CD4-positive, alpha-beta T cell treated with Interleukin-12 subunit alpha and Interleukin-12 subunit beta, for 1 hour (primary cell): Measurements from ENCODE around the gene SCN7A.
"Not testable (repeated sequence)": the region's sequence is repeated elsewhere in the genome, so short reads cannot be mapped to it uniquely, and the experiment has no call there.

ENCODE experiments used
- DNase-seq: peaks from one replicate; pipeline ENCODE4 v3.0.0-alpha.2; 2020

Gene SCN7A

DNA sequence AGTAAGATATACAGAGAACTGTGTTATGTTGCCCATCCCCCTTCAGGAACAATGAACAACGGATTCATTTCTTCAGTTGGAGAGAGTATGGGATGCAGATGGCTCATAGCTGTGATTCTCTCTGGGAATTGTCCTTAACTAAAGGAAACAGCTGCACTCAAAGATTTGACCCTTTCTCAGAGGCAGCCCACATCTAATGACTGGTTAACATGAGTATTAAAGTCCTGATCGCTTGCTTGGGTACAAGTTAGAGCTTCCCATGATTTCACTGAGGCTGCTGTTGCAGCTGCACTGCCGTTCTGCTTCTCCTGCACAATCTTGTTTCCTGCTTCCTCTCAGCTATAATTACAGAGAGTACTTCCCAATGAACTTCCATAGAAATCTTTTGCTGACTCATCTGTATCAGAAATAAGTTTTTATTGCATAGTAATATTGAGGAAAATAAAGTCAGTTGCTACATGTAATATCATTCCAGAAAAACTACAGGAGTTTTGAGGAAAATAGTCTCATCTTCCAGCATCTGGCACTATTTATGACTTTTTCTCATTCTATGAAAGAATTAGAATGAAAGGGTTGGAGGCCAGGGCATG is 105.5 kb downstream of the SCN7A start:
- DNase-seq = no peak

DNA sequence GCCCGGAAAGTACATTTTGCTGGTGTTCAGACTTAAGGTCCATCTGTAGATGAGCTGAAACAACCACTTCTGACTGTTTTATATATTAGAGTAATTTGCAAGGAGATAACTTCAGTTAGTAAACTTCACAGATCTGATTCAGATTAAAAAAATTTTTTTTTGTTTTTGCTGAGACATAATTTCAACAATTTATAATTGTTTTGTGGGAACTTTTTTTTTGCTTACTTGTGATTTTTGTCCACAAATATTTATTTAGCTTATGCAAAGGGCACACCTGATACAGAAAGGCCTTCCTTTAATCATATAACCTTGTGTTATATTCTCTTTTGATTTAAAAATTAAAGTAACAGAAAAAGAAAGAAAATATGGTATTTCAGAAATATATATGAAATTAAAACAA is 108.7 kb downstream of the SCN7A start:
- DNase-seq = no peak

DNA sequence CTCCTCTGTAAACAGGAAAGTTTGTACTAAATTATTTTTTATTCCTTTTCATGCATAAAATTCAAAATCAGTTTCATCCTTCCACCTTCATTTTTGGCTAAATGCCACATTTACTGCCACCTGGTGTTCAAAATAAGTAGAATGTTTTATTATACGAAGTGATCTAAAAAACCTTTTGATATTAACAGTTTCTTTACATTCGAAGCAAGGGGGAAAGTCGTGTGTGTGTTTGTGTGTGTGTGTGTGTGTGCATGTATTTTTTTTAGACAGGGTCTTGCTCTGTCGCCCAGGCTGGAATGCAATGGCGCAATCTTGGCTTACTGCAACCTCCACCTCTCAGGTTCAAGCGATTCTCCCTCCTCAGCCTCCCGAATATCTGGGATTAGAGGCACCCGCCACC is 109.3 kb downstream of the SCN7A start:
- DNase-seq = no peak

DNA sequence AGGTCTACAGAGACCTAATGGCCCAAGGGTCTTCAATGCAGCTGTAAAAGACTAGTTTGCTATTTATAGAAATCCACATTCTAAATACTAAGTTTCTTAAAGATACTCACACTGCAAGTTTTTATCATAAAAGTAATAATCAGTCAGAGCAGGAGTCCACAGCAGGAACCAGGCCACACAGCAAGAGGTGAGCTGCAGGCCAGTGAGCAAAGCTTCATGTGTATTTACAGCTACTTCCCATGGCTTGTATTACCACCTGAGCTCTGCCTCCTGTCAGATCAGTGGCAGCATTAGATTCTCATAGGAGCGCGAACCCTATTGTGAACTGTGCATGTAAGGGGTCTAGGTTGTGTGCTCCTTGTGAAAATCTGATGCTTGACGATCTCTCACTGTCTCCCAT is 111.6 kb downstream of the SCN7A start:
- DNase-seq = no peak

DNA sequence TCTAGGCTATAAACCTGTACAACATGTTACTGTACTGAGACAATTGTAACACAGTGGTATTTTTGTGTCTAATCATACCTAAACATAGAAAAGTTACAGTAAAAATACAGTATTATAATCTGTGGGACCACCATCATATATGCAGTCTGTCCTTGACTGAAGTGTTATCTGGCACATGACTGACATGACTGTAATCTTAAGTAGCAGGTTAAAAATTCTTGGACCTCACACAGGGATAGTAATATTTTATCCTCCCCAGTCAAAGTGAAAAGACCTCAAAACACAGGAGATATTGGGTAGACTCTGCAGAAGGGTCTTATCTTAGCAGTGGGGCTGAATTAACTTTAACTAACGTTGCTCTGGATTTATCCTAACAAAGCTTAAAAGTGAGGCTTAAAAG is 113.4 kb downstream of the SCN7A start:
- no peak for DNase-seq

DNA sequence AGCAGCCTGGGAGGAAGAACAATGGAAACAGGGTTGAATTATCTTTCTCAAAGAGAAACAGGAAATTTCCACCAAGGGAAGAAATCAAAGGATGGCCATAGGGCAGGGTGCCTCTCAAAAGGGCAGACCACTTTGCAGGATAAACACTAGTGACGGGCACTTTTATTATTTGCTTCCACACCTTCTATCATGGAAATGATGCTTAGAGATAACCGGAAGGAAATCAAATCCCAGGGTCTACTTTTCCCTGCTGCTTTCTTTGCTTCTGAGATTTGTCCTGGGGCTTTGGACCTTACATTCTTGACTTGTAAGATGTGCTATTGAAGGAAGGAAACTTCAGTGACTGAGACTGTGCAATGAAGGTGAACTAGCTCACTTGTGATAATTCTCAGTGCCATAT is 117.2 kb downstream of the SCN7A start:
- no peak for DNase-seq

DNA sequence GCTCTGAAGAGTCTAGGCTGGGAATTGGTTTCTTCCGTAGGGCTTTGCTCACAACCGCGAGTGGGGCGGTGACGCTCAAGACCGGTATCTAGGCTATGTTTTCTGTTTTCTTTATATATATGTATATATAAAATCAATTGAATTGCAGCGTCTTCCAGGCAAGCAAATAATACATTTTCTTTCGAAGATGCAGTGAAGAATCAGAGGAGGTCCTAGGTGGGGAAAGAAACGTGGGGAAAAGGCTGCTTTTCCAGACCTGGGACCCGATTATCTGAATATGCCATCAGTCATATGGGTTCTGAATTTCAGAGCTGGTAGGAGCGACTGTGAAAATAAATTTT is 117.6 kb downstream of the SCN7A start:
- no peak for DNase-seq

DNA sequence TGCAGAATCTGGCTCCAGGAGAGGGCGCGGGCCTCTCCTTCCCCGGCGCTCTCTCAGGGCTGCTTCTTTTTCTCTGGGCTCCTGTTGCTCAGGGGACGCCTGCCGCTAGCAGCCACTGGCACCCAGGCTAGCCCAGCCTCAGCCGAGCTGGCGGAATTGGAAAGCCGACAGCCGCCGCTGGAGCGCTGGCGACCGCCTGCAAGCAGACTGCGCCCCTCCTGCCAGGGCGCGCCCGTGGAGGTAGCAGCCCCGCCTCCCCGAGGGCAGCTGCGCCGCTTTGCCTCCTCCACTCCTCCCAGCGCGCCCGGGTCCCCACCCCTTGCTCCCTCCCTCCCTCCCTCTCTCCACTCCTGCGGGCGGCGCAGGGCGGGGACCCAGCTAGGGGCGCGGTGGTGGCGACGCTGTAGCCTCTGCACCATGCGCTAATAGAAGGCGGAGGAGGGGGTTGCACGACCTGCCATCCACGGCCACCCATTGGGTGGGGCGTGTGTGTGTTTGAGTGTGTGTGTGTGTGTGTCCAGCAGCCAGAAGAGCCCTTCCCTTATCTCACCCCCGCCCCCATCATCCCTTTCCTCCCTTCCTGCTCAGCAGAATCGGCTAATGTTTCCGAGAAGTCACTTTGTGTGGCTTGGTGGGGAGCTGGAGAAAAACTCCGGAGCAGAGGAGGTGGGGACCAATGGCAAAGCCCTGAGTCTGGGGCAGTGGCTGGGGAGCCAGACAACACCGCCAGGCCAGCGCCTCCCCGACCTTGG is 118.1 kb downstream of the SCN7A start, which contains the start of gene SCN9A:
Gene SCN9A, minus strand, starts transcription at position 209 of the 752 bp plus-strand sequence. CDS start 64,188 bp downstream, outside the sequence.
- DNase-seq = no peak

DNA sequence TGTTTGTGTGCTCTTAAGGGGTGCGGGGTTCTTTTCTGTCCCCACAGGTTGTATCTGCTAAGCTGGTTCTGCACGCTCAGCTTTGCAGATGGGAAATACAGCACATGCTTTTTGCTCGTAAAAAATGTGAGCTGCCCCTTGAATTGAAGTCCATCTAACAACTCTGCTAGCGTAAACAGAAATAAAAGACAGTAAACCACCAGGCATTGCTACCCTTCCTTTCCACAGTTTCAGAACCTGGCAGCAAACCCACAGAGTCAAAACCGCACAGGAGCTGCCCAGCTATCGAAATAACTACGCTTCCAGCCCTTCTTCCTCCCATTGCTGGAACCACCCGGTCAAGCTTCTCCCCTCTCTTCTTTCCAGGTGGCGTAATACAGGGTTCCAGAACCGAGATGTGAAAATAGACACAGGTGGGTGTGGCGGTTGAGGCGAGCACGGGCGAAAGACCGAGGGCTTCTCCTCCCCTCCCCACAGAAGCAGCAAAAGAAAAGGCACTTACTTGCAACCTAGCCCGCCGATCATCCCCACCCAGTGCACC is 118.8 kb downstream of the SCN7A start:
- DNase-seq = no peak

DNA sequence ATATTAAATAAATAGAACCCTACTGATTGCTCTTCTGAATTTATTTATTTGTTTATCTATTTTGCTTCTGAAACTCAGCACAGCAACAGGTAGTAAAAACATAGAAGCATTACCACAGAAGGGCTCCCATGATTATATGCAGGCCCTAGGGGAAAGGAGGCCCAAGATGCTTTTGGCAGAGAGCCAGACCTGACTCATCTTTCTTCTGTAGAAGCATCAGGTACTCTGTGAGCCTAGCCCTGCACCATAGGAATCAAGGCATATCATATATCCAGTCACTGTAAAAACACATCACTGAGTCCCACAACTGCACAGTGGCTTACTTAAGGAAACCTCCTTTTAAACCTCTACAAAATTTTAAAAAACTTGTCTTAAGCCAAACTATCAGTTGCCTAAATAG is 120.1 kb downstream of the SCN7A start:
- no peak for DNase-seq

DNA sequence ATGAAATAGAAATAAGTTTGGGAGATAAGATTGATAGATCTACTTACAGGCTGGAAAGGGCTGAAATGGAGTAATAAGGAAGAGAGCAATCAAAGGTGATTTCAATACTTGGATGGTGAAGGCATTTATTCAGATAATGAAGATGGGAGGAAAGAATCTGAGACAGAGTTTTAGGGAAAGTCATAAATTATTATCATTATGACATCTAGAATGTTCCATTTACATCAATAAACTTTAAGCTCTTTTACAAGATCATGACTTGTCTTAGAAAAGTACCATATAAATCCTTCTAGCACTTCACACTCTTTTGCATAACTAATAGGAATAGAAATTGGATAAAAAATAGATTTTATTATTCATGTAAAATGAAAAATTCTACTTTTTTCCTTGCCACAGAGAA is 120.5 kb downstream of the SCN7A start:
- no peak for DNase-seq

DNA sequence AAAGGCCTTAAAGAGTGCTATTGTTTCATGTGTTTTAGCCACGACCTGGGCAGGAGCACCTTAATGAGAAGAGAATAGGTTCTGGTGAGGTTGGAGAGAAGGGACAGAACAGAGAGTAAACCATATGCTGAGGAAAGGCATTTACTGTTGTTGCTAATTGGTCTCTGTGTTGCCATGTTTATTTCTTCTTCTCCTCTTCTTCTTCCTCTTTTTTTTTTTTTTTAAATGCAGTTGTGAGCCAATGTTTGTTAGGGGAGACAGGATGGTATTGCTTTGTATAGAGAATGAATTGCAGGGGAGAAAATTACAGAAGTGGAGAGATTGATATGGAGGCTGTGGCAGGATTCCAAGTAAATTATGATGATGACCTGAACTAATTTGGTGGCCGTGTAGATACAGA is 120.9 kb downstream of the SCN7A start:
- DNase-seq = no peak

DNA sequence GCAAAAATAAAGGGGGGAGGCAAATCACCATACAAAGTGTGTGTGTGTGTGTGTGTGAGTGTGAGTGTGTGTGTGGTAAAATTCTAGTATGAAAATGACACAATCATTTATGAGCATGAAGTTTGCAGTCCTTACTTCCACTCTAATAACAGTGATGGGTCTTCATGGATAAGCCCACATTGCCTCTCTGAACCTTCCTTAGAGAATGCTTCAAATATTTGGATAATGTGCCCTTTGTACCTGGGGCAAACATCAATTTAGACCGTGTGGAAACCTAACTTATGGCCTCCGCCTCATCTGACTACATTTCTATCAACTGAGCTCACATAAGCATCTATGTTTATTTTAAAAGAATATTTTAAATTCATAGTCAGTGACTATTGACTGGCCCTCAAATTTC is 122.0 kb downstream of the SCN7A start:
- no peak for DNase-seq

DNA sequence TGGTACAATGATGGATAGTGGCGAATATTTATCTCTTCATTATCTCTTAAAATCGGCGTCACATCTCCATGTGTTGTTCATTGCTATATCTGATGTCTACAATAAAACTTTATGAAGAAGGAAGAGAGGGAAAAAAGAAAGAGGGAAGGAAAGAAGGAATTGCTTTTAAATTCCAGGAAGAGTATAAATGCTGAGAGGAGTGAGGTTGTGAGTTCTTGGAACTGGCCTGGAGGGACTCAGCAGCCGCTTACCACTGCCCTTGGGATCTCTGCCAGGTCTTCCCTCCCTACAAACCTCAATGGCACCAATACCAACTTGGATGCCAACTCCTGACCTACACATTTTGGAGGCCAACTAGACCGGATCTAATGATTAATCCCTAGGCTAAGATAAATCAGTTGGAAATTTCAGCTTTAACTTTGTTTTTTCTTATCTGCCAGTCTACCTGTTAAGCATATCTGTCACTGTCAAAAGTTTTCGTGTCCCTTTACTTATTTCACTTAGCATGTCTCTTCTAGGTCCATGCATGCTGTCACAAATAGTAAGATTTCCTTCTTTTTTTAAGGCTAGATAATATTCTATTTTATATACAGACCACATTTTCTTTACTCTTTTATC is 128.1 kb downstream of the SCN7A start:
- DNase-seq = no peak

DNA sequence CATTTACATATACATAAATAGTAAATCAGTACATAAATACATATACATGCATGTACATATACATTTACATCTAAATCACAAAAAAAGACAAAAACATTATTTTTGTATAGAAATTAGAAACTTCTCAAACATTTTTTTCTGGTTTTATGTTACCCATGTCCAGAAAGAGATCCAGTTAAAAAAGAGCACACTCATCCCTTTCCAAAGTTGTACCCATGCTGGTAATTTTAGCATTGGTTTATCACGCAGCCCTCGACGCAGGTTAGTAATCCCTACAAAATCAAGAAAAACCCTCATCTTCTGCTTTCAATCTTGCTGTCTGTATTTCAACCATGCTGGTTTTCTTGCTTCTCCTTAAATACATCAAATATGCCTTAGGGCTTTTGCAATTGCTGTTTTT is 128.8 kb downstream of the SCN7A start:
- no peak for DNase-seq

DNA sequence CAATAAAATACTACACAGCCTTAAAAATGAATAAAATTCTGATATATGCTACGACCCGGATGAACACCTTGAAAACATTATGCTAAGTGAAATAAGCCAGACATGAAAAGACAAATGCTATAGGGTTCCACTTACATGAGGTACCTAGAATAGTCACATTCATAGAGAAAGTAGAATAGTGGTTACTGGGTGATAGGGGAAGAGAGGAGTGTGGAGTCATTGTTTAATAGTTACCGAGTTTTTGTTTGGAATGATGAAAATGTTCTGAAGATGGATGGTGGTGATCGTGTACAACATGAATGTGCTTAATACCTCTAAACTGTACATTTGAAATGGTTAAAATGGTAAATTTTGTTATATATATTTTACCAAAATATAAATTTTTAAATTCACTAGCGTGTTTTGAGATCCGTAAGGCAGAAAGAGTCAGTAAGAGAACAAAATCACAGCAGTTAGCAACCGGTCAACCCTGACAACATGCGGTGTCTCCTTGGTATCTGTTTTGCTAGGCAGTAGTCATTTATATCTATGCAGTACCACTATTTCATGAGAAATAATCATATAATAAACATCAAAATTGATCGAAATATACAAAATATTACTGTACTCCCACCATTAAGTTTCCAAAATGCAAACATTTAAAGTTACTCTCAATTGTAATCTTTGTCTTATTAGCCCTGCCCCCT is 129.4 kb downstream of the SCN7A start:
- no peak for DNase-seq

DNA sequence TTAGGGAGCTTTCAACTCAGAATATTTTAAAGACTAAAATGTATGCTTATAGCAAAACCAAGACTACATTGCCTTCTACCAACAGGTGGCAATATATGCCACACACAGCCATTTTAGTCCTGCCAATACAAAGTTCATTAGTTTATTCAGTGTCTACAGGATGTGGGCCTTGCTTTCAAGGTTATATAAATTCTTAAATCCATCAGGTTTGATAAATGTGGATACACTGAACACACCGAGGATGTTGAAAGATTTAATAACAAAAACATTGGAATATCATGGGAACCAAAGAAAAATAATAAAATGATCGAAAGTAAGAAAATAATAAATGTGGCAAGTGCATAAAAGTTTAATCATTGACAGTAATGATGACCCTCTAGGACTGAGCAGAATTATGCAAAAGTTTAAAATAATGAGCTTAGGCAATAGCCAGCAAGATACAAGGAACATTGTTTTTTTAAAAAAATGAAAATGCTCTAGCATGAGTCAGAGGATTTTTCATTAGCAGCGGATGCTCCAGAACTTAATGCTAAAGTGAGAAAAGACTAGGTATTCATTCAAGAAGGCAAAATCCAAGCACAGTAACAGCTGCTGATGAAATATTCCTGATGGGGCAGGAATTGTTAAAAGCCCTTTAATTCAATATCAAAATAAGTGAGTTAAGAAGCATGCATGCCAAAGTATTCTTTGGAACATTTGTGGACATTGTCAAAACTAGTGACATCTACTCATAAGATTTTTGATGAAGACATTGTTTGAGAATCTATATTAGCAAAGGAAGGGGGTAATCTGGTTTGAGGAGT is 132.5 kb downstream of the SCN7A start:
- no peak for DNase-seq

DNA sequence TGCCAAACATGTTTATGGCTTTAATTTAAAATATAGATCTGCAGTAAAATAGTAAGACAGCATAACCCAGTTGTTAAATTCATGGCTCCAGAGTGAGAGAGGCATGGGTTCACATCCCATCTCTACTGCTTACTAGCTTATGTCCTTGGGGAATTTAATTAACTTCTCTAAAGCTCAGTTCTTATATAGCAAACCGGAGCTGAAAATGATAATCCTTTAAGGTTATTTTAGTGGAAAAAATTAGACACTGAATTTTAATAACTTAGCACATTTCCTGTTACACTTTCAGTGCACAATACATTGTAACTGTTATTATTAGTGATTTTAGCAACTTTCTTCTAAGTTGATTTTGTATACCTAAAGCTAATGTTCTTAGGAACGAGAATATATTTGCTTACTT is 133.1 kb downstream of the SCN7A start:
- no peak for DNase-seq

DNA sequence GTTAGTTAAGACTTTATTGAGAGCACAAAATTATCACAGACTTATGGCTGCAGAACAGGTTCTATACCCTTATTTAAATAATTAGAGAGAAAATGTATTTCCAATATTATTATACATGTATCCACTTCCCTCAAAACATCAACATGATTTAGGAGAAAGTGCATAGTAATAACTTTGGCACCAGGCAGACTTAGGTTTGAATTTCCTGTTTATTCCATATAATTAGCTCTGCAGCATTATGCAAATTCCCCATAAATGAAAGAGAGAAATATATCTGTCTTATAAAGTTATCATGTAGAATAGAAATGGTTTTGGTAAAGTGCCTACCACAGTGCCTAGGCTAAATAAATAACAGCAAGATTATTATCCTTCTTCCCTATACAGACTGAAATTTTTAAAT is 133.6 kb downstream of the SCN7A start:
- DNase-seq = no peak

DNA sequence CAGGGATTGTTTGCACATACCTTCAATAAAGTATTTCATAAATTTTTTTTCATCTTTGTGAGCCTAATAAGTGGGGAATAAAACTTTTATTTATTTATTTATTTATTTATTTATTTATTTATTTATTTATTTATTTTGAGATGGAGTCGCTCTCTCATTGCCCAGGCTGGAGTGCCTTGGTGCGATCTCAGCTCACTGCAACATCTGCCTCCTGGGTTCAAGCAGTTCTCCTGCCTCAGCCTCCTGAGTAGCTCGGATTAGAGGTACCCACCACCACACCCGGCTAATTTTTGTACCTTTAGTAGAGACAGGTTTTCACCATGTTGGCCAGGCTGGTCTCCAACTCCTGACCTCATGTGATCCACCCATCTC is 136.1 kb downstream of the SCN7A start:
- not testable (repeated sequence) for DNase-seq

DNA sequence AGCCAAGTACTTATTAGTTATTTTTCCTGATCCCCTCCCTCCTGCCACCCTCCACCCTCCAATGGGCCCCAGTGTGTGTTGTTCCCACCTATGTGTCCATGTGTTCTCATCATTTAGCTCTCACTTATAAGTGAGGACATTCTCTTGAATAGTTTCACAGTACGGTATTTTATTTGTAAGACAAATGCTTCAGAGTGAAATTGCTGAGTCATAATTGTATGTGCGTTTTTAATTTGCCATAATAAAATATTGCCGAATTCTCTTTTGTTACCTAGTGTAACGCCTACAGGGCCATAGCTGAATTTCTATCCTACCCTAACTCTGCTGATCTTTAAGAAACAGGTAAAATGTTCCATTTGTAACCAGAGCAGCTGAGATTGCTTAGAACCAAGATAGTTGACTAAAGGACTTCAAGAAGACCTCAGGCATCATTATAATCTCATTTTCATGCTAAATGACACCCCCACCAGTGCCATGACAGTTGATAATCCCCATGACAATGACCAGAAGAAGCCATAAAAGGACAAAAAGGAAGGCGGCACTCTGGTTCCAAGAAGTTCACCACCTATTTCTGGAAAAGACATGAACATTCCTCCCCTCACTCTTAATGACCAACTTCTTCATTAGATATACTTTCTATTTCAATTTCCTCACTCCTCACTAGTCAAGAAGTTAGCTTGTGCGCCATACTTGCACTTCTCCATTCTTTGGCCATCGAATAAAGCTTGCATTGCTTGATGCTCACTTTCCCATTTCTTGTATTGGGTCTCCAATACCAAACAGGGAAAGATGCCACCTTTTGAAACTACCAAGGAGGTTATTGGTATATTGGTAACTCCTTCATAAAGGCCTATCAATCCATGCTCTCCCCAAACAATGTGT is 136.7 kb downstream of the SCN7A start:
- no peak for DNase-seq
